Esophagus muscularis mucosa (tissue), 4 donors: ENCODE measurements around the gene PIBF1. TPM values are rescaled to one million over a fixed set of nuclear protein-coding genes. Genes with fewer than 3 reads are reported as not detected.

Experiments used
- small RNA-seq, 3 donors: library from RNA; depleted of rRNA; stranded (forward); fragments of <200 nt; gene quantifications; one replicate each; pipeline ENCODE3, GENCODE V24; 2016
- total RNA-seq, 4 donors: library from RNA; depleted of rRNA; stranded (reverse); fragments of >200 nt; gene quantifications; one replicate each; pipeline versions ENCODE4 v1.1.0 to v1.2.1, GENCODE V29; 2016

Gene PIBF1
- total RNA-seq, 4 donors from 2014 or later, result 9.9 to 18.9 (median 13.3) TPM

Small RNA genes within 50 kb of the gene (small RNA-seq; reads per million reads assigned to genes)
- gene RNU6-79P, result 0 reads per million in 3 donors

Other genes with a start within 250 kb of the PIBF1 start
- 1 to 10 TPM; 5.1 to 8.0 (median 5.8) TPM for gene MZT1, start 54.5 kb upstream of the PIBF1 start, total RNA-seq
- 1 to 10 TPM in 3 of 4 donors, under 1 TPM in 1; 0.83 to 2.3 (median 1.6) TPM for gene BORA, start 54.2 kb upstream of the PIBF1 start, total RNA-seq
- gene DIS3, start 233 bp upstream of the PIBF1 start, total RNA-seq, result 10 to 100 TPM; 16.9 to 33.0 (median 22.1) TPM